ENCODE measurements around the gene C12orf76.

The C12orf76 gene

DNA sequence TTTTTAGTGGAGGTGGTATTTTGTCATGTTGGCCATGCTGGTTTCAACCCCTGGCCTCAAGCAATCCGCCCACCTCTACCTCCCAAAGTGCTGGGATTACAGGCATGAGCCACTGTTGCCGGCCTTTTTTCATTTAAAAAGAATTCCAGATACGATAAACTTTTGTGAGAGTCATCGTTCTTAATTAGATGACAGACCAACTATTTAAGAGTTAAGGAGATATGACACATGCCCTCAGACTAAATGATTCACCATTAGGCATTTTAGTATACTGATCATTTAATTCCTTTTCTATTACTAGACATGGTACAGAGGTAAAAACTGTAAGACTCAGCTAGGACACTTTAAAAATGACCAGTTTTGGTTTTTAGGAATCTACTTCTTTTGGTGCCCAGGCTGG is 46.7 kb downstream of the C12orf76 start:
- Histone ChIP-seq H3K4me3 (replicated peaks; ENCODE audit: insufficient read depth, low read length) (no peak overlapping the region), H3K27ac (replicated peaks) (no peak overlapping the region)
- no peak for DNase-seq (ENCODE audit: low read depth in 1 of 2, low spot score in 1 of 2)

DNA sequence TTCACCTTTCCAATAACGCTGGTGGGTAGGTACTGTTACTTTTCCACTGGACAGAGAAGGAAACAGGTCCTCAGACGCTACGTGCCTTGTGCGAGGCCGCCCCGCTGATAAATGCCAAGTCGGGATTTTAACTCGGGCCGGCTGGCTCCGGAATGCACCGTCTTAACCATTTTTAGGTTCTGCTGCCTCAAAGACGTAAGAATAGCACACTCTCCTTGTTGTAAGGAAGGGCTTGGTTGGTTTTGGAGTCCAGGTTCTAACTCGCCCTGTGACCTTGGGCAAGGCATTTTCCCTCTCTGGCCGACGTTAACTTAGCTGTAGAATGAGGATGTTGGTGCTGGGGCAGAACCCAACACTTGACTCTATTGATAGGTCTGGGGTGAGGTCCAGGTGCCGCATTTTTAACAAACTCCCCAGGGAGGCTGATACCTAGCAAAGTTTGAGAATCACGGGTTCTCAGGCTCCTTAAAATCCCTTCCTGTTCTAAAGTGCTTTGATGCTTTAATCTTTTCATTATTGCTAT is 48.3 kb downstream of the C12orf76 start:
- peak in 1 of 2 experiments; percentile 38 for DNase-seq (ENCODE audit: low read depth in 1 of 2, low spot score in 1 of 2)

More for the DNA sequence above, 46.7 kb downstream of the C12orf76 start:
- TF ChIP-seq POLR2AphosphoS5 (IDR thresholded peaks at IDR 0.05; ENCODE audit: low read depth) (no peak), SPI1 (IDR thresholded peaks at IDR 0.05; ENCODE audit: borderline replicate concordance, low read depth) (no peak), GABPA (IDR thresholded peaks at IDR 0.05; ENCODE audit: low read depth) (no peak)
- TF ChIP-seq, protein P1, sequence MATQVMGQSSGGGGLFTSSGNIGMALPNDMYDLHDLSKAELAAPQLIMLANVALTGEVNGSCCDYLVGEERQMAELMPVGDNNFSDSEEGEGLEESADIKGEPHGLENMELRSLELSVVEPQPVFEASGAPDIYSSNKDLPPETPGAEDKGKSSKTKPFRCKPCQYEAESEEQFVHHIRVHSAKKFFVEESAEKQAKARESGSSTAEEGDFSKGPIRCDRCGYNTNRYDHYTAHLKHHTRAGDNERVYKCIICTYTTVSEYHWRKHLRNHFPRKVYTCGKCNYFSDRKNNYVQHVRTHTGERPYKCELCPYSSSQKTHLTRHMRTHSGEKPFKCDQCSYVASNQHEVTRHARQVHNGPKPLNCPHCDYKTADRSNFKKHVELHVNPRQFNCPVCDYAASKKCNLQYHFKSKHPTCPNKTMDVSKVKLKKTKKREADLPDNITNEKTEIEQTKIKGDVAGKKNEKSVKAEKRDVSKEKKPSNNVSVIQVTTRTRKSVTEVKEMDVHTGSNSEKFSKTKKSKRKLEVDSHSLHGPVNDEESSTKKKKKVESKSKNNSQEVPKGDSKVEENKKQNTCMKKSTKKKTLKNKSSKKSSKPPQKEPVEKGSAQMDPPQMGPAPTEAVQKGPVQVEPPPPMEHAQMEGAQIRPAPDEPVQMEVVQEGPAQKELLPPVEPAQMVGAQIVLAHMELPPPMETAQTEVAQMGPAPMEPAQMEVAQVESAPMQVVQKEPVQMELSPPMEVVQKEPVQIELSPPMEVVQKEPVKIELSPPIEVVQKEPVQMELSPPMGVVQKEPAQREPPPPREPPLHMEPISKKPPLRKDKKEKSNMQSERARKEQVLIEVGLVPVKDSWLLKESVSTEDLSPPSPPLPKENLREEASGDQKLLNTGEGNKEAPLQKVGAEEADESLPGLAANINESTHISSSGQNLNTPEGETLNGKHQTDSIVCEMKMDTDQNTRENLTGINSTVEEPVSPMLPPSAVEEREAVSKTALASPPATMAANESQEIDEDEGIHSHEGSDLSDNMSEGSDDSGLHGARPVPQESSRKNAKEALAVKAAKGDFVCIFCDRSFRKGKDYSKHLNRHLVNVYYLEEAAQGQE (IDR thresholded peaks at IDR 0.05; ENCODE audit: insufficient replicate concordance, low read depth): no peak
- TF ChIP-seq, protein P2, sequence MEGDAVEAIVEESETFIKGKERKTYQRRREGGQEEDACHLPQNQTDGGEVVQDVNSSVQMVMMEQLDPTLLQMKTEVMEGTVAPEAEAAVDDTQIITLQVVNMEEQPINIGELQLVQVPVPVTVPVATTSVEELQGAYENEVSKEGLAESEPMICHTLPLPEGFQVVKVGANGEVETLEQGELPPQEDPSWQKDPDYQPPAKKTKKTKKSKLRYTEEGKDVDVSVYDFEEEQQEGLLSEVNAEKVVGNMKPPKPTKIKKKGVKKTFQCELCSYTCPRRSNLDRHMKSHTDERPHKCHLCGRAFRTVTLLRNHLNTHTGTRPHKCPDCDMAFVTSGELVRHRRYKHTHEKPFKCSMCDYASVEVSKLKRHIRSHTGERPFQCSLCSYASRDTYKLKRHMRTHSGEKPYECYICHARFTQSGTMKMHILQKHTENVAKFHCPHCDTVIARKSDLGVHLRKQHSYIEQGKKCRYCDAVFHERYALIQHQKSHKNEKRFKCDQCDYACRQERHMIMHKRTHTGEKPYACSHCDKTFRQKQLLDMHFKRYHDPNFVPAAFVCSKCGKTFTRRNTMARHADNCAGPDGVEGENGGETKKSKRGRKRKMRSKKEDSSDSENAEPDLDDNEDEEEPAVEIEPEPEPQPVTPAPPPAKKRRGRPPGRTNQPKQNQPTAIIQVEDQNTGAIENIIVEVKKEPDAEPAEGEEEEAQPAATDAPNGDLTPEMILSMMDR (IDR thresholded peaks at IDR 0.05; ENCODE audit: insufficient read depth, low read length): no peak
- H3K27me3 ChIP-seq (ENCODE audit: insufficient read depth, poor library complexity, severe bottlenecking): no peaks in the 10 kb centered on the region

DNA sequence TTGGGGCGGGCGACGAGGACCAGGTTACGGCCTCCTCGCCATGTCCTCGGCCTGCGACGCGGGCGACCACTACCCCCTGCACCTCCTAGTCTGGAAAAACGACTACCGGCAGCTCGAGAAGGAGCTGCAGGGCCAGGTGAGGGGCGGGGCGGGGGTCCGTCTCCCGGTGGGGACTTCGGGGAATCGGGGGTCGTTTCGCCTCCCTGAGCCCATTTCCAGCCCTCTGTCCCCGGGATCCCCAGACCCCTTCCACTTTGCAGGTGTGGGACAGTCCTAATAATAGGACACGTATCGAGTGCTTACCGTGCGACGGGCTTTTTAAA is 48.7 kb downstream of the C12orf76 start:
- no peak for DNase-seq (ENCODE audit: low read depth in 1 of 2, low spot score in 1 of 2)
- H3K27me3 ChIP-seq (ENCODE audit: insufficient read depth, poor library complexity, severe bottlenecking): no peaks in the 10 kb centered on the region
- no peak for TF ChIP-seq SPI1 (IDR thresholded peaks at IDR 0.05; ENCODE audit: borderline replicate concordance, low read depth)
- TF ChIP-seq, protein P1 (IDR thresholded peaks at IDR 0.05; ENCODE audit: insufficient replicate concordance, low read depth): no peak
- no peak for TF ChIP-seq POLR2AphosphoS5 (IDR thresholded peaks at IDR 0.05; ENCODE audit: low read depth)
- TF ChIP-seq, protein P2 (IDR thresholded peaks at IDR 0.05; ENCODE audit: insufficient read depth, low read length): no peak
- no peak for TF ChIP-seq GABPA (IDR thresholded peaks at IDR 0.05; ENCODE audit: low read depth)
- peak overlapping the region; percentile 100 for H3K27ac ChIP-seq (replicated peaks)
- peak overlapping the region; percentile 90 for H3K4me3 ChIP-seq (replicated peaks; ENCODE audit: insufficient read depth, low read length)

More for the DNA sequence above, 48.3 kb downstream of the C12orf76 start:
- H3K27ac ChIP-seq (replicated peaks): peak overlapping the region; percentile 100
- no peak for TF ChIP-seq GABPA (IDR thresholded peaks at IDR 0.05; ENCODE audit: low read depth)
- TF ChIP-seq, protein P2 (IDR thresholded peaks at IDR 0.05; ENCODE audit: insufficient read depth, low read length): no peak
- TF ChIP-seq, protein P1 (IDR thresholded peaks at IDR 0.05; ENCODE audit: insufficient replicate concordance, low read depth): no peak
- no peak for TF ChIP-seq POLR2AphosphoS5 (IDR thresholded peaks at IDR 0.05; ENCODE audit: low read depth)
- TF ChIP-seq SPI1 (IDR thresholded peaks at IDR 0.05; ENCODE audit: borderline replicate concordance, low read depth): no peak
- peak overlapping the region; percentile 90 for H3K4me3 ChIP-seq (replicated peaks; ENCODE audit: insufficient read depth, low read length)
- no peaks in the 10 kb centered on the region for H3K27me3 ChIP-seq (ENCODE audit: insufficient read depth, poor library complexity, severe bottlenecking)
